GM19025 (cell line): ENCODE results near the gene GLOD4.
"Not testable (repeated sequence)": the region's sequence is repeated elsewhere in the genome, so short reads cannot be mapped to it uniquely, and the experiment has no call there.

Experiments used
- ATAC-seq: cut with Tn5 transposase; IDR thresholded peaks from one replicate; pipeline ENCODE4 v1.9.1; 2021; ENCODE audit warnings: mild to moderate bottlenecking, low read depth, moderate library complexity; ENCODE audit not compliant: unreplicated experiment

Gene GLOD4

GRCh38 chr17:802901-803881 lies 21.1 kb upstream of the GLOD4 start:
- no peak for ATAC-seq

DNA sequence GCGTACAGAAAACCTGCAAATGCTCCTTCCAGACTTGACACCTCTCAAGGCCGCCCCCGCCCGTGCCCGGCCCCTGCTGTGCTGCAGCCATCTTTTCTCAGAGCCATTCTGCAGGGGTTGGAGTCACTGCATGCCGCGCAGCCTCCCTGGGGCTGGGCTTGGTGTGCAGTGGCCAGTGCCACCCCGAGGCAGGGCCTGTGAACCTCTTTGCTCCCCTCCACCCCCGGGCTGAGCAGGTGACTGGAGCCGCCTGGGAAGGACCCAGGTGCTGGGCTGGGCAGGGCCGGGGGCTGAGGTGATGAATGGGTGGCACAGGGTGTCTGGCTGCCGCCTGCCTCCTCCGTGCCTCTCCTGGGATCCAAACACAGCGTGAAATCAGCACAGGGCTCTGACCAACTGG lies 20.4 kb upstream of the GLOD4 start:
- ATAC-seq, result no peak

GRCh38 chr17:801660-802059 lies 19.6 kb upstream of the GLOD4 start:
- ATAC-seq, result no peak

- ATAC-seq, result no peak
These were observed 18.6 kb upstream of the GLOD4 start for GRCh38 chr17:800446-801242.

DNA sequence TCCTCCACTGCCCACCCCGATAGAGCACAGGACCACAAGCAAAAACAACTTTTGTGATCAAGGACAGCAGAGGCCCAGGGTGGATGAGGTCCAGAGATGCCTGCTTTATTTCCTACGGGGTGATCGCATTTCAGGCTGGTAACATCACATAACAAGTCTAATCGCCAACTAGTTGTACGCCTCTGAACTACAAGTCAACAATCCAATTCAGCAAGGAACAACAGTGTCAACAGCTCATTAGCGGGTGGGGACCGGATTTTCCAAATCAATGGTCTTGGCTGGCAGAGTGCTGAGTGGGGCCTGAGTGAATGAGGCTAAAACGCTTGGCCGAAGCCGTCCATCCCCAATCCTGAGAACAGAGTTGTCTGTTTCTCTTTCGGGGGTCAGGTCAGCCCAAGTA lies 17.2 kb upstream of the GLOD4 start:
- no peak for ATAC-seq

- no peak for ATAC-seq
These were observed 16.2 kb upstream of the GLOD4 start for GRCh38 chr17:798246-798645.

GRCh38 chr17:797236-797840 lies 15.3 kb upstream of the GLOD4 start:
- no peak for ATAC-seq

DNA sequence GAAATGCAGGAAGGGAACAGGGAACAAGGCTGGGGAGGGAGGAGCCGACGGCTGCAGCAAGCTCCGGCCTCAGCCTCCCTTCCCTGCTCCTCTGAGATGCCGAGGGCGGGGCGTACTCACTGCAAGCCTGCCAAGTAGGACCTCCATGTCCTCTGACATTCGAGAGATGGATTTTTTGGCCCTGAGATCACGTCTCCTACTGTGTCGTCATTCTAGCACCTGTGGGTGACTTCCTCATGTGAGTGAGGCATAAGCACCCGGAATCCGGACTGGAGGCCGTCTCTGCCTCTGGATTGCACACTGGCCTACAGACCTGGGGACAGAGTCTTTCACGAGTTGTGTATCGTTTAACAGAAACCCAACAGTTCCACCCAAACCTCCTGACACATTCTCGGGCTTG lies 14.5 kb upstream of the GLOD4 start:
- no peak for ATAC-seq

- ATAC-seq, result no peak
These were observed 13.6 kb upstream of the GLOD4 start for GRCh38 chr17:795721-796120.

- no peak for ATAC-seq
These were observed 13.2 kb upstream of the GLOD4 start for GRCh38 chr17:795276-795675.

GRCh38 chr17:794876-795275 lies 12.8 kb upstream of the GLOD4 start:
- no peak for ATAC-seq

GRCh38 chr17:792277-792676 lies 10.2 kb upstream of the GLOD4 start:
- no peak for ATAC-seq

DNA sequence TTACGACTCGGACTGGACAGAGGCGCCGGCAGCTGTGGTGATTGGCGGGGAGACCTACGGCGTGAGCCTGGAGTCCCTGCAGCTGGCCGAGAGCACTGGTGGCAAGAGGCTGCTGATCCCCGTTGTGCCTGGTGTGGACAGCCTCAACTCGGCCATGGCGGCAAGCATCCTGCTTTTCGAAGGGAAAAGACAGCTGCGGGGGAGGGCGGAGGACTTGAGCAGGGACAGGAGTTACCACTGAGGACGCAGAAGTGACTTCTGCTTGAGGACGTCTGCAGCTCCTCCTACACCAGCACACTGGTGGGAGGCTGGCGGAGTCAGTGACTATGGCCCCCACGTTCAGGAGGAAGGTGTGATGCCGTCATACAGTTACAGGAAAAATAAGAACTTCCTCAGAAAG lies 9.7 kb upstream of the GLOD4 start:
- no peak for ATAC-seq

DNA sequence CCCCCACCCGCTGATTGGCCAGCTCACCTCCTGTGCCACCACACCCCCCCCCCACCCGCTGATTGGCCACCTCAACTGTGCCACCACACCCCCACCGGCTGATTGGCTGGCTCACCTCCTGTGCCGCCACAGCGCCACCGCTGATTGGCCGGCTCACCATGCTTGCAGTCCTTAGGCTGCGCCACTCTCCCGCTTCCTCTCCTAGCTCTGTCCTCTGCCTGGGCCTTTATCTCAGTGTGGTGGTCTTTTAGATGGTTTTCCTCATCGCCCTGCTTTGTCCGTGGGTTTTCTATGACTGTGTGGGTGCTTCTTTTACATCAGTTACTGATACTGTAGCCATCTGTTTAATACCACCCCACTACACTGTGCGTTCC lies 8.8 kb upstream of the GLOD4 start:
- ATAC-seq, result not testable (repeated sequence)

DNA sequence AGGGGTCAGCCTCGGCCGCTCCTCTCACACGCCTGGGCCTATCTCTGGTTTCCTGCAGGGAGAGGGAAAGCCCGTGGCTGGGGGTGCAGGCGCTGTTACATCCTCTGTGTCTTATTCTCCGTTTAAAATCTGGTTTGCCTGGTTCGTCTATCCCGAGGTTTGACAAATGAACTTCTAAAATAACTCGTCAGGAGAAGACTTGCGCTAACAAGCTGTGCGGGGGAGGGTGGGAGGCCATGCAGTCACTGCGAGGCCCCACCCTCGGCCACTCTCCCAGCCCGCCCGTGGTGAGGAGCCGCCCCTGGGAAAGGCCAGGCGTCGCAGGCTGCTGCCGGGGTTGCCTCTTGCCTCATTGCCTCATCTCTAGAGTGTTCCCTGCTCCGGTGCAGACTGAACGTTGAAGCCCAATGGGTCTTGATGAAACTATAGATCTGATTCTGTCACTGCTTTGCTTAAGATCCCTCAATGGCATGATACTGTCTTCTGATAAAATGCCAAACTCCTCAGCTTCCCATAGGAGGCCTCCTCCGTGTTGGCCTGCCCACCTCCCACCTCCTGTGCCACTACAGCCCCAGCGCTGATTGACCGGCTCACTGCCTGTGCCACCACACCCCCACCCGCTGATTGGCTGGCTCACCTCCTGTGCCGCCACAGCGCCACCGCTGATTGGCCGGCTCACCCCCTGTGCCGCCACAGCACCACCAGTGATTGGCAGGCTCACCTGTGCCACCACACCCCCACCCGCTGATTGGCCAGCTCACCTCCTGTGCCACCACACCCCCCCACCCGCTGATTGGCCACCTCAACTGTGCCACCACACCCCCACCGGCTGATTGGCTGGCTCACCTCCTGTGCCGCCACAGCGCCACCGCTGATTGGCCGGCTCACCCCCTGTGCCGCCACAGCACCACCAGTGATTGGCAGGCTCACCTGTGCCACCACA lies 8.1 kb upstream of the GLOD4 start:
- not testable (repeated sequence) for ATAC-seq

- ATAC-seq, result no peak
These were observed 7.2 kb upstream of the GLOD4 start for GRCh38 chr17:789160-789840.

- ATAC-seq, result no peak
These were observed 6.5 kb upstream of the GLOD4 start for GRCh38 chr17:788551-788950.

- ATAC-seq, result no peak
These were observed 5.7 kb upstream of the GLOD4 start for GRCh38 chr17:787641-788221.

GRCh38 chr17:785901-786300 lies 3.8 kb upstream of the GLOD4 start:
- ATAC-seq, result not testable (repeated sequence)
